ENCODE measurements around the gene ANKFY1. TPM values are rescaled to one million over a fixed set of nuclear protein-coding genes. Genes with fewer than 3 reads are reported as not detected.

The ANKFY1 gene
- total and polyA plus RNA-seq, 9 of the 15 experiments (the other 6 are each of a cell fraction or from before 2014, with no cell fraction given), result 4.3 to 25.6 (median 12.2) TPM

GRCh38 chr17:4307179-4307930 lies 43.6 kb upstream of the ANKFY1 start (continued):
- TF ChIP-seq, protein P1, sequence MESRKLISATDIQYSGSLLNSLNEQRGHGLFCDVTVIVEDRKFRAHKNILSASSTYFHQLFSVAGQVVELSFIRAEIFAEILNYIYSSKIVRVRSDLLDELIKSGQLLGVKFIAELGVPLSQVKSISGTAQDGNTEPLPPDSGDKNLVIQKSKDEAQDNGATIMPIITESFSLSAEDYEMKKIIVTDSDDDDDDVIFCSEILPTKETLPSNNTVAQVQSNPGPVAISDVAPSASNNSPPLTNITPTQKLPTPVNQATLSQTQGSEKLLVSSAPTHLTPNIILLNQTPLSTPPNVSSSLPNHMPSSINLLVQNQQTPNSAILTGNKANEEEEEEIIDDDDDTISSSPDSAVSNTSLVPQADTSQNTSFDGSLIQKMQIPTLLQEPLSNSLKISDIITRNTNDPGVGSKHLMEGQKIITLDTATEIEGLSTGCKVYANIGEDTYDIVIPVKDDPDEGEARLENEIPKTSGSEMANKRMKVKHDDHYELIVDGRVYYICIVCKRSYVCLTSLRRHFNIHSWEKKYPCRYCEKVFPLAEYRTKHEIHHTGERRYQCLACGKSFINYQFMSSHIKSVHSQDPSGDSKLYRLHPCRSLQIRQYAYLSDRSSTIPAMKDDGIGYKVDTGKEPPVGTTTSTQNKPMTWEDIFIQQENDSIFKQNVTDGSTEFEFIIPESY (CRISPR knock-in tag; IDR thresholded peaks at IDR 0.05), result no peak
- TF ChIP-seq PHTF2 (CRISPR knock-in tag; IDR thresholded peaks at IDR 0.05) (no peak), FOXO4 (CRISPR knock-in tag; IDR thresholded peaks at IDR 0.05) (no peak)

GRCh38 chr17:4305224-4305623 lies 41.4 kb upstream of the ANKFY1 start:
- 92% methylated on average over 7 of the region's 7 CpGs for WGBS (ENCODE audit: insufficient coverage, low coverage, missing lambda C conversion rate)
- ChIA-PET CTCF (ENCODE audit: low intra/inter-chr PET ratio) (no interaction called here), POLR2A (interaction anchor here (1.4 kb wide), 1 partner anchor 18 kb away, joined by 5 read pairs; no protein-coding TSS in a partner anchor)
- ATAC-seq (no peak), FAIRE-seq (no peak), DNase-seq (ENCODE audit: extremely low read depth in 1 of 4, low spot score in 3 of 4) (no peak)
- H3K9me1 ChIP-seq (ENCODE audit: control insufficient read depth, insufficient read depth, low read length), result no peaks in the 10 kb centered on the region
- H3K79me2 ChIP-seq (ENCODE audit: control insufficient read depth, insufficient read depth, low read length), result peaks cover 42% of the 10 kb centered on the region
- H3K4me1 ChIP-seq (replicated peaks in 1 of 2; ENCODE audit: control insufficient read depth in 2 of 2, insufficient read depth in 2 of 2, low read length in 2 of 2), result peaks cover under 1 to 1% of the 10 kb centered on the region in 2 experiments; a peak in 4 of 5 replicates
- no peak overlapping the region for H3K27ac ChIP-seq (ENCODE audit: extremely low read depth, low read depth, low read length)
- H3K9me3 ChIP-seq (replicated peaks; ENCODE audit: control insufficient read depth, insufficient read depth, low read depth, low read length), result no peaks in the 10 kb centered on the region
- no peaks in the 10 kb centered on the region for H3K27me3 ChIP-seq (ENCODE audit: control insufficient read depth in 2 of 2, insufficient read depth in 2 of 2, low read length in 2 of 2)
- H3K36me3 ChIP-seq (ENCODE audit: control insufficient read depth, insufficient read depth, low read length), result peaks cover 49% of the 10 kb centered on the region; the same call in 2 of the 3 replicates
- H3K4me3 ChIP-seq, result no peak overlapping the region
- no peak overlapping the region for H2AFZ ChIP-seq (ENCODE audit: low read depth, low read length)
- no peaks in the 10 kb centered on the region for H4K20me1 ChIP-seq (replicated peaks; ENCODE audit: control insufficient read depth, insufficient read depth, low read length)
- H3K4me2 ChIP-seq (ENCODE audit: insufficient read depth, low read length), result no peak overlapping the region
- intact Hi-C loops (cut with micrococcal nuclease), result loop anchor here (2.0 kb wide), 2 partner anchors 56 to 62 kb away; partner anchors contain the start of gene UBE2G1
- H3K9ac ChIP-seq (ENCODE audit: insufficient read depth in 1 of 2, low read depth in 2 of 2, low read length in 2 of 2), result no peak overlapping the region
- in situ Hi-C loops (cut with MboI), result no loop called here
- no TSS peak for BruUV-seq (replicated peaks)
- no peak for TF ChIP-seq HNRNPLL (IDR thresholded peaks at IDR 0.05; ENCODE audit: low read depth, low read length, poor library complexity, severe bottlenecking)
- TF ChIP-seq HDAC8 (tag; IDR thresholded peaks at IDR 0.05), result no peak
- no peak for TF ChIP-seq KLF1 (tag; IDR thresholded peaks at IDR 0.05)
- TF ChIP-seq ZC3H11A (IDR thresholded peaks at IDR 0.05; ENCODE audit: low read depth, low read length), result no peak
- TF ChIP-seq, protein P2, sequence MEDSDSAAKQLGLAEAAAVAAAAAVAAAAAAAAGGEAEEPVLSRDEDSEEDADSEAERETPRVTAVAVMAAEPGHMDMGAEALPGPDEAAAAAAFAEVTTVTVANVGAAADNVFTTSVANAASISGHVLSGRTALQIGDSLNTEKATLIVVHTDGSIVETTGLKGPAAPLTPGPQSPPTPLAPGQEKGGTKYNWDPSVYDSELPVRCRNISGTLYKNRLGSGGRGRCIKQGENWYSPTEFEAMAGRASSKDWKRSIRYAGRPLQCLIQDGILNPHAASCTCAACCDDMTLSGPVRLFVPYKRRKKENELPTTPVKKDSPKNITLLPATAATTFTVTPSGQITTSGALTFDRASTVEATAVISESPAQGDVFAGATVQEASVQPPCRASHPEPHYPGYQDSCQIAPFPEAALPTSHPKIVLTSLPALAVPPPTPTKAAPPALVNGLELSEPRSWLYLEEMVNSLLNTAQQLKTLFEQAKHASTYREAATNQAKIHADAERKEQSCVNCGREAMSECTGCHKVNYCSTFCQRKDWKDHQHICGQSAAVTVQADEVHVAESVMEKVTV (CRISPR knock-in tag; IDR thresholded peaks at IDR 0.05), result no peak
- no peak for TF ChIP-seq SFPQ (IDR thresholded peaks at IDR 0.05; ENCODE audit: low read depth, low read length)
- no peak for TF ChIP-seq POU5F1 (IDR thresholded peaks at IDR 0.05; ENCODE audit: borderline replicate concordance, low read depth, low read length, partially characterized antibody)
- TF ChIP-seq CBX3 (IDR thresholded peaks at IDR 0.05; ENCODE audit: borderline replicate concordance in 1 of 2, low read length in 2 of 2), result no peak
- TF ChIP-seq SMARCE1 (IDR thresholded peaks at IDR 0.05), result no peak

Data from K562 (cell line).